ENCODE results near the gene NGFR.
A peak's percentile ranks its signal among the peaks of the same experiment; 100 is the strongest.

NGFR gene

GRCh38 chr17:49495842-49496182, 719 bp downstream of the NGFR start (continued):
- TF ChIP-seq ZXDB (tag by site-specific recombination; IDR thresholded peaks at IDR 0.05) (no peak), INSM2 (tag by site-specific recombination; IDR thresholded peaks at IDR 0.05) (no peak), ZNF146 (tag by site-specific recombination; IDR thresholded peaks at IDR 0.05) (no peak), ZNF335 (tag by site-specific recombination; conservative IDR thresholded peaks at IDR 0.05) (peak; percentile 48; the same call in 1 of the 2 replicates), ZNF19 (tag by site-specific recombination; IDR thresholded peaks at IDR 0.05; ENCODE audit: low read depth) (no peak), ZNF600 (tag by site-specific recombination; IDR thresholded peaks at IDR 0.05) (peak; percentile 9; the same call in 1 of the 2 replicates), ZSCAN16 (tag by site-specific recombination; IDR thresholded peaks at IDR 0.05) (no peak), ZBTB20 (tag by site-specific recombination; IDR thresholded peaks at IDR 0.05) (peak; percentile 41; the same call in 1 of the 2 replicates), SCRT2 (tag by site-specific recombination; IDR thresholded peaks at IDR 0.05) (no peak), FEZF1 (tag by site-specific recombination; IDR thresholded peaks at IDR 0.05) (no peak), YY1 (tag by site-specific recombination; IDR thresholded peaks at IDR 0.05) (no peak), ZBTB44 (tag by site-specific recombination; IDR thresholded peaks at IDR 0.05) (no peak), ZNF777 (tag by site-specific recombination; IDR thresholded peaks at IDR 0.05; ENCODE audit: borderline replicate concordance) (no peak), ZNF140 (tag by site-specific recombination; IDR thresholded peaks at IDR 0.05) (no peak), KLF9 (tag by site-specific recombination; IDR thresholded peaks at IDR 0.05; ENCODE audit: low read depth) (no peak), ZNF785 (tag by site-specific recombination; IDR thresholded peaks at IDR 0.05) (0 out of 2 replicates have a peak, but pooled peaks have one; percentile 27), ZNF148 (tag by site-specific recombination; IDR thresholded peaks at IDR 0.05; ENCODE audit: borderline replicate concordance) (no peak), ZIC2 (tag by site-specific recombination; IDR thresholded peaks at IDR 0.05) (no peak), ZNF837 (tag by site-specific recombination; IDR thresholded peaks at IDR 0.05) (peak; percentile 44; the same call in 1 of the 2 replicates), ZNF548 (tag by site-specific recombination; IDR thresholded peaks at IDR 0.05) (no peak), KLF1 (tag by site-specific recombination; IDR thresholded peaks at IDR 0.05) (no peak), ZSCAN23 (tag by site-specific recombination; IDR thresholded peaks at IDR 0.05) (no peak), GLI2 (tag by site-specific recombination; IDR thresholded peaks at IDR 0.05; ENCODE audit: borderline replicate concordance, low read depth) (no peak), ZNF830 (tag by site-specific recombination; IDR thresholded peaks at IDR 0.05; ENCODE audit: low read depth) (no peak), RBAK (tag by site-specific recombination; IDR thresholded peaks at IDR 0.05) (no peak), PRDM4 (tag by site-specific recombination; IDR thresholded peaks at IDR 0.05) (no peak), SCRT1 (tag by site-specific recombination; IDR thresholded peaks at IDR 0.05; ENCODE audit: borderline replicate concordance) (no peak), ZFP41 (tag by site-specific recombination; IDR thresholded peaks at IDR 0.05; ENCODE audit: borderline replicate concordance) (no peak), SETDB1 (IDR thresholded peaks at IDR 0.05; ENCODE audit: insufficient read length, low read length) (no peak), PRDM10 (tag by site-specific recombination; IDR thresholded peaks at IDR 0.05) (peak; percentile 94), MZF1 (tag by site-specific recombination; IDR thresholded peaks at IDR 0.05; ENCODE audit: borderline replicate concordance) (no peak)

All from HEK293 (cell line).